Fibroblast of gingiva (primary cell): ENCODE measurements around the gene PARP14.
"Not testable (repeated sequence)": the region's sequence is repeated elsewhere in the genome, so short reads cannot be mapped to it uniquely, and the experiment has no call there.

Experiments
- DNase-seq: peaks from one replicate; pipeline ENCODE4 v3.0.0-alpha.2; 2011; ENCODE audit warnings: low read depth

PARP14 gene

GRCh38 chr3:122679085-122679881 is 1.4 kb upstream of the PARP14 start:
- DNase-seq = peak; percentile 74

- DNase-seq = no peak
These were observed 661 bp upstream of the PARP14 start for GRCh38 chr3:122679882-122680474.

GRCh38 chr3:122681284-122681973 is 790 bp downstream of the PARP14 start:
- DNase-seq = peak; percentile 4

- no peak for DNase-seq
These were observed 1.4 kb downstream of the PARP14 start for GRCh38 chr3:122681974-122682409.

GRCh38 chr3:122682778-122683411 is 2.3 kb downstream of the PARP14 start:
- DNase-seq = not testable (repeated sequence)

GRCh38 chr3:122687298-122687697 is 6.7 kb downstream of the PARP14 start:
- no peak for DNase-seq

GRCh38 chr3:122688996-122689395 is 8.4 kb downstream of the PARP14 start:
- no peak for DNase-seq

- DNase-seq = no peak
These were observed 8.9 kb downstream of the PARP14 start for GRCh38 chr3:122689587-122689986.

- no peak for DNase-seq
These were observed 9.5 kb downstream of the PARP14 start for GRCh38 chr3:122690096-122690495.

- DNase-seq = peak; percentile 12
These were observed 10.6 kb downstream of the PARP14 start for GRCh38 chr3:122691195-122691594.

GRCh38 chr3:122692674-122693073 is 12.0 kb downstream of the PARP14 start:
- DNase-seq = no peak

GRCh38 chr3:122694966-122695365 is 14.3 kb downstream of the PARP14 start:
- no peak for DNase-seq

- no peak for DNase-seq
These were observed 15.4 kb downstream of the PARP14 start for GRCh38 chr3:122695927-122696561.

GRCh38 chr3:122697952-122698620 is 17.4 kb downstream of the PARP14 start:
- no peak for DNase-seq

- DNase-seq = no peak
These were observed 19.6 kb downstream of the PARP14 start for GRCh38 chr3:122700193-122700592.

GRCh38 chr3:122705379-122705778 is 24.7 kb downstream of the PARP14 start:
- no peak for DNase-seq

- DNase-seq = not testable (repeated sequence)
These were observed 30.1 kb downstream of the PARP14 start for GRCh38 chr3:122710616-122711251.

- no peak for DNase-seq
These were observed 33.6 kb downstream of the PARP14 start for GRCh38 chr3:122714273-122714672.

- no peak for DNase-seq
These were observed 36.0 kb downstream of the PARP14 start for GRCh38 chr3:122716667-122717066.

- DNase-seq = no peak
These were observed 38.8 kb downstream of the PARP14 start for GRCh38 chr3:122719273-122719921.
